GM10266 (cell line): ENCODE data around the gene SLC19A3.

Experiments
- DNase-seq: peaks from one replicate; pipeline ENCODE4 v3.0.0; 2012; ENCODE audit errors: extremely low spot score
- CTCF ChIP-seq: IDR thresholded peaks from 2 replicates; pipeline ENCODE4 v1.5.1; 2012; ENCODE audit warnings: mild to moderate bottlenecking, low read depth; ENCODE audit not compliant: control insufficient read depth, insufficient read depth; ENCODE audit errors: missing control alignments

SLC19A3 gene

GRCh38 chr2:227654426-227654825 is 63.4 kb downstream of the SLC19A3 start:
- TF ChIP-seq CTCF: no peak
- DNase-seq: no peak

- no peak for DNase-seq
- TF ChIP-seq CTCF: no peak
Measured at GRCh38 chr2:227653419-227653818, 64.4 kb downstream of the SLC19A3 start.

- DNase-seq: no peak
- no peak for TF ChIP-seq CTCF
Measured at GRCh38 chr2:227643990-227644551, 73.8 kb downstream of the SLC19A3 start.

GRCh38 chr2:227642656-227643055 is 75.2 kb downstream of the SLC19A3 start:
- DNase-seq: no peak
- no peak for TF ChIP-seq CTCF

GRCh38 chr2:227634201-227634600 is 83.6 kb downstream of the SLC19A3 start:
- no peak for TF ChIP-seq CTCF
- no peak for DNase-seq
